Ishikawa (cell line): ENCODE data around the gene TM9SF2.

Source experiments
- CEBPB ChIP-seq: IDR thresholded peaks from 2 replicates; pipeline ENCODE4 v1.6.1; 2012
- EP300 ChIP-seq: IDR thresholded peaks from 2 replicates; pipeline ENCODE4 v1.6.1; 2012; ENCODE audit warnings: borderline replicate concordance
- NFIC ChIP-seq: IDR thresholded peaks from 2 replicates; pipeline ENCODE4 v1.6.1; 2012
- TCF12 ChIP-seq: IDR thresholded peaks from 2 replicates; pipeline ENCODE4 v1.6.1; 2012; ENCODE audit warnings: low read depth
- YY1 ChIP-seq: IDR thresholded peaks from 2 replicates; pipeline ENCODE4 v1.6.1; 2012; ENCODE audit warnings: low read depth

DNA sequence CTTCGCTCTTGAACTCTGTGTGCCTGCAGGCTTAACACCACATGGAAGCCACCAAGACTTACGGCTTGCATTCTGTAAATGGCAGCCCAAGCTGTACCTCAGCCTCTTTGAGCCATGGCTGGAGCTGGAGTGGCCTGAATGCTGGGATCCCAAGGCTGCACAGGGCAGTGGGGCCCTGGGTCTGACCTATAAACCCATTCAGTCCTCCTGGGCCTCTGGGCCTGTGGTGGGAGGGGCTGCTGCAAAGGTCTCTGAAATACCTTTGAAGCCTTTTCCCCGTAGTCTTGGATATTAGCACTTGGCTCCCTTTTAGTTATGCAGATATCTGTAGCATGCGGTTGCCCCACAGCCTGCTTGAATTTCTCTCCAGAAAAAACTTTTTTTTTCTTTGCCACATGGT, 8.2 kb downstream of the TM9SF2 start:
- TF ChIP-seq EP300 (no peak), NFIC (no peak), TCF12 (no peak), YY1 (no peak), CEBPB (no peak)
